ENCODE results near the gene CANT1.

- TF ChIP-seq CTCF (IDR thresholded peaks at IDR 0.05; ENCODE audit: insufficient read depth, low read depth, low read length) (no peak), EZH2 (IDR thresholded peaks at IDR 0.05; ENCODE audit: insufficient read depth, low read length) (no peak)
Observed at GRCh38 chr17:79047291-79047920, 37.8 kb upstream of the CANT1 start.

Measured in astrocyte (in vitro differentiated cells and primary cell).